Activated CD8-positive, alpha-beta T cell treated with anti-CD3 and anti-CD28 coated beads, Interleukin-2, amount 10 ng/mL, durations not matched to agents 7 days and 5 days (primary cell): ENCODE data around the gene LHPP. TPM values are rescaled to one million over a fixed set of nuclear protein-coding genes. Genes with fewer than 3 reads are reported as not detected.

Source experiments
- ATAC-seq: fragments of 150-1000 bp; cut with Tn5 transposase; one replicate; pipeline ENCODE4 v1.10.0; 2021; ENCODE audit warnings: moderate library complexity
- CTCF ChIA-PET: fragments of 350-600 bp; sonication (Branson Sonifier 250); formaldehyde crosslinking; loops from one replicate; lab custom pipeline; 2021; ENCODE audit warnings: antibody characterized with exemption; lab: Charles Lee
- POLR2A ChIA-PET: fragments of 350-600 bp; sonication (Branson Sonifier 250); formaldehyde crosslinking; loops from one replicate; lab custom pipeline; 2021; ENCODE audit warnings: antibody characterized with exemption; lab: Charles Lee
- DNase-seq: peaks from one replicate; pipeline ENCODE4 v3.0.0-alpha.2; 2020
- H3K27ac Mint-ChIP-seq: one replicate; pipeline ENCODE4 v1.8.0; 2021; ENCODE audit warnings: mild to moderate bottlenecking, mixed read lengths
- H3K27me3 Mint-ChIP-seq: one replicate; pipeline ENCODE4 v1.8.0; 2021; ENCODE audit warnings: low read depth, mixed read lengths
- H3K36me3 Mint-ChIP-seq: one replicate; pipeline ENCODE4 v1.8.0; 2021; ENCODE audit warnings: low read depth, mixed read lengths
- H3K4me1 Mint-ChIP-seq: one replicate; pipeline ENCODE4 v1.8.0; 2021; ENCODE audit warnings: low read depth, mixed read lengths
- H3K4me3 Mint-ChIP-seq: one replicate; pipeline ENCODE4 v1.8.0; 2021; ENCODE audit warnings: mild to moderate bottlenecking, mixed read lengths
- H3K9me3 Mint-ChIP-seq: one replicate; pipeline ENCODE4 v1.8.0; 2022; ENCODE audit warnings: mixed read lengths; ENCODE audit not compliant: insufficient read depth
- total RNA-seq, 2 experiments: library from RNA; stranded (reverse); gene quantifications; one replicate each; pipeline ENCODE4 v1.2.3, GENCODE V29; 2021

Gene LHPP
- total RNA-seq, 2 experiments from 2014 or later: 24.7 to 25.7 TPM

GRCh38 chr10:124659380-124659779, 197.8 kb downstream of the LHPP start:
- H3K36me3 Mint-ChIP-seq: peaks cover 5% of the 10 kb centered on the region
- DNase-seq (no peak), ATAC-seq (no peak)
- POLR2A ChIA-PET: interaction anchor here (0.7 to 1.4 kb wide), 4 partner anchors 9 to 257 kb away, joined by 3 to 4 read pairs (median 4); no protein-coding TSS in a partner anchor
- H3K9me3 Mint-ChIP-seq: no peaks in the 10 kb centered on the region
- H3K27ac Mint-ChIP-seq: peak overlapping the region; percentile 36
- H3K27me3 Mint-ChIP-seq: no peaks in the 10 kb centered on the region
- CTCF ChIA-PET: interaction anchor here (0.7 to 2.7 kb wide), 6 partner anchors 8 to 89 kb away, joined by 3 to 15 read pairs (median 4); no protein-coding TSS in a partner anchor
- H3K4me1 Mint-ChIP-seq: peaks cover 44% of the 10 kb centered on the region
- H3K4me3 Mint-ChIP-seq: no peak overlapping the region

GRCh38 chr10:124660404-124661125, 198.9 kb downstream of the LHPP start:
- H3K27me3 Mint-ChIP-seq: no peaks in the 10 kb centered on the region
- DNase-seq: no peak
- H3K9me3 Mint-ChIP-seq: no peaks in the 10 kb centered on the region
- H3K27ac Mint-ChIP-seq: no peak overlapping the region
- no peak for ATAC-seq
- peaks cover 36% of the 10 kb centered on the region for H3K4me1 Mint-ChIP-seq
- CTCF ChIA-PET: interaction anchor here (1.1 to 2.7 kb wide), 5 partner anchors 10 to 81 kb away, joined by 3 to 15 read pairs (median 5); no protein-coding TSS in a partner anchor
- H3K4me3 Mint-ChIP-seq: no peak overlapping the region
- H3K36me3 Mint-ChIP-seq: peaks cover 5% of the 10 kb centered on the region
- POLR2A ChIA-PET: no interaction called here

DNA sequence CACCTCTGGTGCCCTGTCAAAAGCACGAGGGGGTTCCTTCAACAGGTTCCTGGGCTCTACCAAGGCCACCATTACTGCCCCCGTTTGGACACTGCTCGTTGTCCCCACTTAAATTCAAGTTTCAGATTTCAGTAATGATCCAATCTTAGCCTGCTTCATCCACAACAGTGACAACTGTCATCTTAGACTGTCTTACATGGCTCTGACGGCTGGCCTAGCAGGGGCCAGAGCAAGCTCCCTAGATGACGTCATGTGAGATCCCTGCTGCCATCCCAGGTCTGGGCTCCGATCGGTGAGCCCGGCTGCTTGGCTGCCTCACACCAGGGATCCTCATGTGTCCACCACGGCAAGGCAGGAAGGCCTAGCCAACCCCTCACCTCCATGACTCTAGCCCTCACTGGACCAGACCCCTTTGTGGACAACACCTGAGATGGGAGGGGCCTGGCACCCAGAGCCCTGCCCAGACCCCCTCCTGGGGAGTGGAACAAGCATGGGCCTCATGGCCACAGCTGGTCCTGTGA, 200.1 kb downstream of the LHPP start:
- Mint-ChIP-seq H3K4me1 (peaks cover 33% of the 10 kb centered on the region), H3K27ac (no peak overlapping the region), H3K36me3 (peaks cover 5% of the 10 kb centered on the region), H3K4me3 (no peak overlapping the region), H3K9me3 (no peaks in the 10 kb centered on the region), H3K27me3 (no peaks in the 10 kb centered on the region)
- ChIA-PET POLR2A (no interaction called here), CTCF (interaction anchor here (1.6 kb wide), 1 partner anchor 13 kb away, joined by 5 read pairs; no protein-coding TSS in a partner anchor)
- no peak for DNase-seq
- no peak for ATAC-seq

- peaks cover 22% of the 10 kb centered on the region for H3K4me1 Mint-ChIP-seq
- POLR2A ChIA-PET: no interaction called here
Measured at GRCh38 chr10:124663228-124663627, 201.6 kb downstream of the LHPP start.

More at GRCh38 chr10:124663228-124663627, 201.6 kb downstream of the LHPP start:
- CTCF ChIA-PET: interaction anchor here (1.1 kb wide), 1 partner anchor 16 kb away, joined by 4 read pairs; no protein-coding TSS in a partner anchor
- peak overlapping the region; percentile 64 for H3K27ac Mint-ChIP-seq
- no peak for ATAC-seq
- no peaks in the 10 kb centered on the region for H3K27me3 Mint-ChIP-seq
- no peak for DNase-seq
- H3K36me3 Mint-ChIP-seq: peaks cover 3% of the 10 kb centered on the region
- no peaks in the 10 kb centered on the region for H3K9me3 Mint-ChIP-seq
- H3K4me3 Mint-ChIP-seq: no peak overlapping the region

Other genes starting within 250 kb of the LHPP start
- gene OAT, start 42.9 kb upstream of the LHPP start, total RNA-seq: 10 to 100 TPM; 22.4 to 28.0 TPM
- gene NKX1-2, start 11.8 kb upstream of the LHPP start, total RNA-seq: not detected